NCI-H345 (cell line): ENCODE data around the gene SLC22A13.
"Not testable (repeated sequence)": the region's sequence is repeated elsewhere in the genome, so short reads cannot be mapped to it uniquely, and the experiment has no call there.

Experiments
- DNase-seq: peaks from one replicate; lab custom pipeline; 2025; lab: John Stamatoyannopoulos, UW

Gene SLC22A13

DNA sequence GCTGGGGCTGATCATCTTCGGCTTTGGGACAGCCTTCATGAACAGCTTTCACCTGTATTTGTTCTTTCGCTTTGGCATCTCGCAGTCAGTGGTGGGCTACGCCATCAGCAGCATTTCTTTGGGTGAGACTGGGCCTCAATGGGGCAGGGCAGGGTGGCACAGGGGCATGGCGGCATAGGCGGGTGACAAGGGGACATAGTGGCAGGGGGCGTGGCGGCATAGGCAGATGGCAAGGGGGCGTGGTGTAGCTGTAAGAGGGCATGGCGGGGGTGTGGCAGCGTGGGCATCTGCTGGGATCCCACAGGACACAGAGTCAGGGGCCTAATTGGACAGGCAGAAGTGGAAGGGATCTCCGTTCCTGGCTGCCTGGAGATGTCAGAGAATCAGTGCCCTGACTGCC is 42.0 kb downstream of the SLC22A13 start:
- no peak for DNase-seq

DNA sequence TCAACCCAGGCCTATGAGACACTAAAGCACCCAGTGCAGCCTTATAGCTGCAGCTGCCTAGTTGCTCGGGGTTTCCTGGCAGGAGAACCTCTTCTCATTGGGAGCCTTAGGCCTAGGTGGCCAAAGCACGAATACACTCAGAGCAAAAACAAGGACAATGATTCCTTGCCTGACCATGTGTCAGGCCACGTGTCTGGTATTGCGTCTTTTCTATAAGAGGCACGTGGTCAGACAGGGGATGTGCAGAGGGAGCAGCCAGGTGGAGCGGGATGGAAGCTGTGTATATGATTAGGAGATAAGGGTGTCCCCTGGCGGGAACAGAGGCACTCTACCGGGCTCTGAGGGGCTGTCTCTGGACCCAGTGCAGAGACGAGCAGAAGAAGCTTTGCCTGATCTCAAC is 42.8 kb downstream of the SLC22A13 start:
- DNase-seq = no peak

DNA sequence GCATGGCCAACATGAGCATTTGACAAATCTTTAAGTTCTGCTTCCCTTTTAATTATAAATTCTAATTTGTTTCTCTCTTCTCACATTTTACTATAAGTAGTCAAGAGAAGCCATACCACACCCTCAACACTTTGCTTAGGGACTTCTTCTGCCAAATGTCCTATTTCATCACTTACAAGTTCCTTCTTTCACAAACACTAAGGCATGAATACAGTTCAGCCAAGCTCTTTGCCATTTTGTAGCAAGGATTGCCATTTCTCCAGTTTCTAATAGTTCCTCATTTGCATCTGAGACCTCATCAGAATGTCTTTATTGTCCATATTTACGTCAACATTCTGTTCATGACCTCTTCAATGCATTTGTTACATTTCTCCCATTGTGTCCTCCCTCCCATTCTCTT is 45.9 kb downstream of the SLC22A13 start:
- no peak for DNase-seq

DNA sequence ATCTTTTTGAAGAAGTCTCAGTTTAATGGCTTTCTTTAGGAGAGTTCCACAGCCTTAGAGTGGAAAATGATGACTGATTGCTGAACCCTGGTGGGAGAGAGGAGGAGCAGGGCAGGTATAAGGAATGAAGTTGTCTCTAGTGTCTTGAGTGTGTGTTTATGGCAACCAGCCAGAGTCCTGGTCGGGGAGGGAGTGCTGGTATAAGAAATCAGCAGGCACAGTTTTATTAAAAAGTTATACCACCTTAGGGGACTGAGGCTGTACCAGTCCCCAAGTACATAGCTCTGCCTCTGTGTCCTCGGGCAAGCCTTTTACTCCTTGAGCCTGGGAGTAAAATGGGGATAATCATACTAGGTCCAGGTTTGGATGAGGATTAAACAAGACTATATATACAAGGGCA is 46.3 kb downstream of the SLC22A13 start:
- DNase-seq = no peak

DNA sequence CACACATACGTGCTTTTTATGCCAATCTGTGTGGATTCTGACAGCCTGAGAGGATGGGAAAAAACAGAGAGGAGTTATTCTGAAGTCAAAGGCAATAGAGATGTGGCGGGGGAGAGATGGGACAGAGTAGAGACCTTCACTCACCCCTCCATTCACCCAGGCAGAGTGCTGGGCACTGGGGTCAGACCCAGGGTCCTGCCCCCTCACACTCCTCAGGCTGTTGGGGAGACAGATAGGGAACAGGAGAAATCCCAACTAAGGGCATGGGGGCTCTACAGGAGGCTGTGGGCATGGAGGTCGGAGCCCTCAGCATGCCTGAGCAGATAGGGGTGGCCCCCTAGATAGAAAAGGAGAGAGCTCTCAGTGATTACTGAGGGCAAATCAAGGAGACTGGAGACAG is 46.7 kb downstream of the SLC22A13 start:
- DNase-seq = no peak

DNA sequence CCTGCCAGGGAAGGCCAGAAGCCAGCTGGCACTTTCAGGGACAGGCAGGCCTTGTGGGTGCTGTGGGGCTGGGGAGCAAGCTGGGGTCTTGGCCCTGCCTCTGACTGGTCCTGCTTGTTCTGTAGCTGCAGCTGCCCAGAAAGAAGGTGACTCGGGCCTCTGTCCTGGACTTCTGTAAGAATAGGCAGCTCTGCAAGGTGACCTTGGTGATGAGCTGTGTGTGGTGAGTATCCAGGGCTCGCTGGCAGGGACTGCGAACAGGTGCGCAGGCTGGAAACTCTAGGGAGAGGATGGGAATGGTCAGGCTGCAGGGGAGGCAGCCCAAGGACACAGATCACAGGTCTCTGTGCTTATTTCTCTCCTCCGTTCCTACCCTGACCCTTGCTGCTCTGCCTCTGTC is 47.7 kb downstream of the SLC22A13 start:
- DNase-seq = no peak

DNA sequence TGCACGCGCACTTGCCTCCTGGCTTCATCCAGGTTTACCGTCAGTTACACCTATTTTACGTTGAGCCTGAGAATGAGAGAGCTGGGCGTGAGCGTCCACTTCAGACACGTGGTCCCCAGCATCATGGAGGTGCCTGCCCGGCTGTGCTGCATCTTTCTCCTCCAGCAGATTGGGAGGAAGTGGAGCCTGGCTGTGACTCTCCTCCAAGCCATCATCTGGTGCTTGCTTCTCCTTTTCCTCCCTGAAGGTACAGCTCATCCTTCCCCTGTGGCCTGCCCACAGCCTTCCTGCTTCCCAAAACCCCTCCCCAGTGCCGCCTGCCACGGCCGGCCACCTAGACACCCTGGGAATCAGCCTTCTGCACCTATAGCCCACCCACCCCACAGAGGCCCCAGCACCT is 48.1 kb downstream of the SLC22A13 start:
- DNase-seq = no peak

DNA sequence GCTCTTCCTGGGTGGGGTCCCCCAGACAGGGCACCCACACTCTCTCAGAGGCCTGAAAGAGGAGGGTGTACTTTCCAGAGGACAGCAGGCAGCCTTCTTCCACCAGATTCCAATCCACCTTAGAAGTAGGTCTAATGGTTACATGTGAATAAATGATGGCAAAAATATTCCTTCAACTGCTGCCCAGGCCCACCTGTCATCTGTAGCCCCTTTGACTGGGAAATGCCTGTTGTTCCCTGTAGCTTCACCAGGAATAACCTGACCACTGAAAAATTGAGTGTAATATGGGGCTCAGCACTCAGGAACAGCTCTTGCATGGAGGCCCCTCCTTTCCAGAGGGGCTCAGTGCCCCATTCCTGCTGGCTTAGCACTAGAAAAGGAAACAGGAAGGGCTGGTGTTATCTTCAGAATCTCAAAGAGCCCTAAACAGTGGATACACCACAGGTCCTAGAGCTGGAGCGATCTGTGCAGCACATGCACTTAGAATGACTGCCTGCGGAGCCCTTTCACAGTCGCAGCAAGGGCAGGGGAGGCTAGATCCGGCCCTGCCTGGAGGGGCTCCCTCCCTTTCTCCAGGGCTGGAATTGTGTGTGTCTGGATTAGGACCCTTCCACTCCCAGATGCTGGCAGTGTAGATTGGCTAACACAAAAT is 48.6 kb downstream of the SLC22A13 start:
- no peak for DNase-seq

DNA sequence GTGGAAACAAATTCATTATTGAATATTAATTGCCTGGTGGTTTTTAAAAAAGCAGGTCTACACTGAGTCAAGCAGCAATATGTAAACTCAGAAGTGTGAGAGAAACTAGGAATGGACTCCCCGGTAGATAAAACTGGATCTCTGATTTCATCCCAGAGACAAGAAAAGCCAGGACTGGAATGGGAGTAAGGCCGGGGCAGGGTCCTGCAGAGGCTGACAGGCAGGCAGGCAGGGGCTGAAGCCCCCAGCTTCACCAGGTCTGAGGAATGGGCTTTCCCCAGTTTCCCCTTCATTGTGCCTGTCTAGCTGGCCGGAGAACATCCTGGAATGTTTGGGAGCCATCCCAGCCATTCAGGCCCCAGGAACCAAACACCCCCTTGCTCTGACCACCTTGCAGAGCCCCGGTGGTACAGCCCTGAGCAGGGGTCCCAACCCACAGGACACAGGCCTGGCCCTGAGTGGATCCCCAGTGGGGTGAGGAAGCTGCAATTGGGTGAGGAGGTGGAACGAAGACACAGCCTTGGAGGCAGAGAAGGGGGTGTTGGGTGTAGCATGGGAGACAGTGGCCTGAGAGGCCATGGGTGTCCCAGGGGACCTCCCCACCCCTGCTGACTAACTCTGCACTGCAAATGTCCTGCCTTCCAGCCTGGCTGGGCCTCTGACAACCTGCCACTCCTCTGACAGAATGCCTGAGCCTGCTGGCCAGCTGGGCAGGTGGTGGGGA is 49.3 kb downstream of the SLC22A13 start:
- DNase-seq = no peak

DNA sequence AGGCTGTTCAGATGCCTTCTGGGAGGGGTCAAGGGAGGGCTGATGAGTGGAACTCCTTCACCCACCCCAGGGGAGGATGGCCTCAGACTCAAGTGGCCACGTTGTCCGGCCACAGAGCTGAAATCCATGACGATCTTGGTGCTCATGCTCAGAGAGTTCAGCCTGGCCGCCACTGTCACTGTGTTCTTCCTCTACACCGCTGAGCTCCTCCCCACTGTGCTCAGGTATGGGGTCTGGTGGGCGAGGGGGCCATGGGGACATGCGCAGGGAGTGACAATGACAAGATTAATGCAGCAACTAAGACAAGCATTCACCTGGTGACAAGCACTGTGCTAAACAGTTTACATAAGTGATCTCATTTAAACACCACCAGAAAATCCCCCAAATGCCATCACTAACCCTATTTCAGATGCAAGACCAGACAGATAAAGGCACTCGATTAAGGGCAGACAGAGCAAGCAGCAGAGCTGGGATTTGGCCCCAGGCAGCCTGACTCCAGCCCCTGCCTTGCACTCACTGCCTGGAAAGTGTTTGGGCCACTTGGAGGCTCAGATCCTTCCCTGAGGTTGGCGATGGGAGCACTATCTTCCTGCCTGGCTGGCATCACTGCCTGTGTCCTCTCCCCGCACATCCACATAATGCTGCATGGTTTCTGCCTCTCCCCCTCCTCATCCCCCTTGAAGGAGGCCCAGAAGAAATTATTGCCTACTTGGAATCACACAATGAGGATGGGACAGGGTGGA is 50.0 kb downstream of the SLC22A13 start:
- DNase-seq = no peak

DNA sequence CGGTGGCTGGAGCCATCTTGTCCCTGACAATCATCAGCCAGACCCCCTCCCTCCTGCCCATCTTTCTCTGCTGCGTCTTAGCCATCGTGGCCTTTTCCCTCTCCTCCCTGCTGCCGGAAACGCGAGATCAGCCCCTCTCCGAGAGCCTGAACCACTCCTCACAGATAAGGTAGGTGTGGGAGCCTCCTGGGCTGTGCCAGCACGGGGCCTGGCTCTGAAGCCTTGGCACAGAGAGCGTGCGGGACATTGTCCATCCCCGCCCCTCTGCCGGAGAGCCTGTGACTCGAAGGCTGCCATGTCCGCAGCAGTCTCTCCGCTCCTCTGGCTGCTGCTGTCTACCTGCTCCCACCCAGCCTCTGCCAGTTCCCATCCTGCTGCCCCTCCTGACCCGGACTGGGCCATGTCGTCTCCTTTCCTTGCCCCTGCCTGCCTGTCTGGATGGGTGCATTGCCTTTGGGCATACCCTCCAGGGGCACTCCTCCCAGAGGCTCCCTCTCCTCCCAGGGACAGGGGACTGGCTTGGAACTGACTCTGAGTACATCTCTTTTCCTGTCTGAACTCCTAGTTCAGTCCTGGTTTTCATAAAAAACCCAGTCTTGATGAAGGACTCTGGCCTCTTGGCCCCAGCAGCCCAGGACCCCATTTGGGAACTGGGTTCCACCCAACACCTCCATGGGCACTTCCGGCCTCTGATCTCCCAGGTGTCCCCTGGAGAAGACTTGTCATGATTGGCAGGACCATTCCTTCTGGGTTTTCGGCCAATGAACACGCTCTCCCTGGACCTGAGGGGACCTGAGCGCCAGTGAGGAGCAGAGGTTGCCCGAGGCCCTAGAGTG is 51.0 kb downstream of the SLC22A13 start:
- no peak for DNase-seq

DNA sequence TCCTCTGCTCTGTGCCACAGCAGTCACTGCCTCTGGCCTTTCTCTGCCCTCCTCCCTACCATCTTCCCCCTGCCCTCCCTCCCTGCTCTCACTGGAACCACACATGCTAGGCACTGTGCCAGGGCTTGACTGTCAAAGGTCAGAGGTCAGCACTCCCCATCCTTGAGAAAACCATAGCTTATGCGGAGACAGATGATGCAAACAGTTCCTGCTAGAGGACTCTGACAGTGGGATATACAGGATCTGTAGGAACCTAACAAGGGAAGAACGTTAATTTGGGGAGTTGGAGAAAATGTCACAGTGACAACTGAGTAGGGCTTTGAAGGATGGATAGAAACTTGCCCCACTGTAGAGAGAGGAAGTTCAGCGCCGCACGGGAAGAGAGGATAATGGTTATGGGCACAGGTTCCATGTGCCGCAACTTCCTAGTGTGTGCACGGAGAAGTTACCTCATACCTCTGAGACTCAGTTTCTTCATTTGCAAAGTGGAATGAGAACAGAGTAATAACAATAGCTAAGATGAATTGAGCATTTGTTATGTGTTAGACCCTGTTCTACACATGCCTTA is 51.7 kb downstream of the SLC22A13 start:
- DNase-seq = no peak

DNA sequence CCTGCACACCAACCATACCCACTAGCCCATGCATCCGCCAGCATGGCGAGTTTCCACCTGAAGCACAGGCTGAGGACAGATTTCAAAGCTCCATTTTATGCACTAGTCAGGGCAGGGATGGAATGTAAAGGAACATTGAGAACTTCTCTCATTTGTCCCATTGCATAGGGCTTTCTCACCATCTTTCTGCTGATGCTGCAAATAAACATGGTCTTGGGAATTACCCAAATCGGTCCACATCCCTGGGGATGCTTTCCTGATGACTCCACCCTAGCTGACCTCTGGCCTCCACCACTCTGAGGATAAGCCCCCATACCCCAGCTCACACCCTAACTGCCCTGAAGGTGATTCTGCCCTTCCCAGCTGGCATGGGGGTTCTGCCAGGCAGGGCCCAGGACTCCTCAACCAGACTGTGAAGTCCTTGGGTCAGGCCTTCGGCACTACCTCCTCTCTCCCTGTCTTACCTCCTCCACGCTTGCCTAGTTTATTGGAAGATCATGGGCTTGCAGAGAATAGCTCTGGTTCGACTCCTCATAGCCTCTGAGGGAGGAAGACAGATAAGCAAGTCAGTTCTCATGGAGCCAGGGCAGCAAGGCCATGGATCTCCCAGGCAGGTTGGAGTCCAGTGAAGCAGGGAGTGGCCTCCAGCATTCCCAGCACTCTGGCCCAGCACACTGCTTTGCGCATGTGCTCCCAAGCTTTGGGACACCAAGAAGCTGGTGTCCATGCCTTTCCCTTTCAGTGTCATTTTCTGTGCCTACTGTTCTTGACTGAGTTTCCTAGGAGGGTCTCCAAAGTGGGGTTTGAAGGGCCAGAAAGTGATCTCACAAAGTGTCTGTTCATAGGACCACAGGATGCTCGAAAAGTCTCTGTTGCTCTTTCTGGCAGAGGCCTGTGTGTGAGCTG is 53.4 kb downstream of the SLC22A13 start:
- DNase-seq = no peak

DNA sequence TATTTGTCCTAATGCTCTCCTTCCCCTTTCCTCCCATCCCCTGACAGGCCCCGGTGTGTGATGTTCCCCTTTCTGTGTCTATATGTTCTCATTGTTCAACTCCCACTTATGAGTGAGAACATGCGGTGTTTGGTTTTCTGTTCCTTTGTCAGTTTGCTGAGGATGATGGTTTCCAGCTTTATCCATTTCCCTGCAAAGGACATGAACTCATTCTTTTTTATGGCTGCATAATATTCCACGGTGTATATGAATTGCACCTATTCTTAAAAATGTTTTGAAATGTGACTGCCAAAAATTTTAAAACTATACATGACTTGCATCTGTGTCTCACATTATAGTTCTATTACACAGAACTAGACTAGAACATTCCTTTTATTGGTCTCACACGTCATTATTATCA is 55.0 kb downstream of the SLC22A13 start:
- DNase-seq = not testable (repeated sequence)

DNA sequence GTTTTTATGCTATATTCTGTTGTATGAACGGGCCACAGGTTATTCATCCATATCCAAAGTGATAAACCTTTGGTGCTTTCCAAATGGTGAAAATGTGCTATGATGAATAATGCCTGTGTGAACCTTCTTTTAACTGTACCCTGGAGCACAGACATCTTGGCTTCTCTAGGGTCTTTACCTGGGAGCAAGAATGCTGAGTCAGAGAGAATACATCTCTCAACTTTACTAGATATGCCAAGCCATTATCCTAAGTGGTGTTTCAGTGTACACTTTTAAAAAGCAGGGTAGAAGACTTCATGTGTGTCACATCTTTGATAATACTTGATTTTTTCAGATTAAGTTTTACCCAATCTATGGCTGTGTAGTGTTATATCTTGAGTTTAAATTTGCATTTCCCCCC is 57.4 kb downstream of the SLC22A13 start:
- no peak for DNase-seq

DNA sequence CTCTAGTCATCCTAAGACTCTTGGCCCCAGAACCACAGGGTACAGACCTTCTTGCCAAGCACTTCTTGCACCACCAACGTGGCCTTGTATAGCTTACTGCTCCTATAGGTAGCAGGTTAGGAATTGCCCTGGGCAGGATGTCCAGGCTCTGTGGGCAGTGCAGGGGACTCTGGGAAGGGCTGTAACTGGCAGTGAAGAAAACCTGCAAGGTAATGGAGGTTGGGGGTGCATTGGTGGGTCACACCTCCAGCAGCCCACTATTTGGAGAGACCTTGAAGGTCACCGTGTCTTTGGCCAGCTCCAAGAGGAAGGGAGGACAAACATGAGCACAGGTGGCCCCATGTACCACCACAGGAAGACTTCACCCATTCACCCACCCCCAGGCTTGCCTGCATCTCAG is 59.6 kb downstream of the SLC22A13 start:
- no peak for DNase-seq

DNA sequence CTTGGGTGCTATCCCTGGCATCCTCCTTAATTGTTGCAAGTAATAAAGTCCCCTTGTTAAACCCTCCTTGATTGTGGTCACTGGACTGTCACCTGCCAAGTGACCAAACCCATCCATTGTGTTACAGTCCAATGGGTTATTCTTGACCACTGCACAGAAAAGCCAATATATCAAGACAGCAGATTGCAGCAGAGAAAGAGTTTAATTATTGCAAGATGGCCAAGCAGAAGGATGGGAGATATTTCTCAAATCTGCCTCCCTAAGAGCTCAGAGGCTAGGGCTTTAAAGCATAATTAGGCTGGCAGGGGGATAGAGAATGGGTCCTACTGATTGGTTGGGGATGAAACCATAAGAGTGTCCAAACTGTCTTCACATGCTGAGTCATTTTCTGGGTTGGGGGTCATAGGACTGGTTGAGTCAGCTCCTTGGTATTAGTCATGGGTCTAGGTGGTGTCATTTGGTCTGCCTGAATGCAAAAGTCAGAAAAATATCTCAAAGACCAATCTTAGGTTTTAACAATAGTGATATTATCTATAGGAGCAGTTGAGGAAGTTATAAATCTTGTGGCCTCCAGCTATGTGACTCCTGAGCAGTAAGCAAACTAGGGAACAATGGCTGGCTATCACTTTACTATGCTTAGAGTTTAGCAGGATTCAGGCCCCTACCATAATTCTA is 61.9 kb downstream of the SLC22A13 start:
- DNase-seq = no peak
